Measurements from ENCODE around the gene CPZ. TPM values are rescaled to one million over a fixed set of nuclear protein-coding genes. Genes with fewer than 3 reads are reported as not detected.

Gene CPZ
- total RNA-seq, 3 donors from 2014 or later: 0.63 to 2.6 (median 0.81) TPM

DNA sequence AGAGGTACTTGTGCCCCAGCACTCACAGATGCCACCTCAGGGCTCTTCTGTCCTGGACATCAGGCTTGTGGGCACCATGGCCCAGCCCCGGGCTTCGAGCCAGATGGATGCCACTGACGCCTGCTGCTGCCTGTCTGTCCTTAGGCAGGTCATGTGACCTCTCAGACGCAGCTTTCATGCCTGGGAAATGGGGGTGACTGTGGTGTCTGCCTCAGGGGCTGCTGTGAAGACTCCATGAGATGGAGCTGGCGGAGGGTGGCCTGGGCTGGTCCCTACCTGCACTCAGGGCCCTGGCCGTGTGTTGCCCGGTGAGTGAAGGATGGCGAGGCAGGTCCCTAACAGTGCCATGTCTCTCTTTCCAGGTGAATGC, 6.5 kb downstream of the CPZ start:
- ATAC-seq (no peak), DNase-seq (no peak)
- no peaks in the 10 kb centered on the region for H3K4me1 ChIP-seq (ENCODE audit: low read depth)
- TF ChIP-seq CTCF (IDR thresholded peaks at IDR 0.05): no peak
- H3K9me3 ChIP-seq: no peaks in the 10 kb centered on the region
- H3K4me3 ChIP-seq: no peak overlapping the region
- intact Hi-C loops (cut with DNase I, micrococcal nuclease): no loop called here
- no peaks in the 10 kb centered on the region for H3K36me3 ChIP-seq (ENCODE audit: low read depth)

GRCh38 chr4:8599657-8600056, 7.1 kb downstream of the CPZ start:
- no peaks in the 10 kb centered on the region for H3K4me1 ChIP-seq (ENCODE audit: low read depth)
- H3K36me3 ChIP-seq (ENCODE audit: low read depth): no peaks in the 10 kb centered on the region
- no peaks in the 10 kb centered on the region for H3K9me3 ChIP-seq
- no peak for DNase-seq
- intact Hi-C loops (cut with DNase I, micrococcal nuclease): no loop called here
- no peak for ATAC-seq
- H3K4me3 ChIP-seq: no peak overlapping the region
- no peak for TF ChIP-seq CTCF (IDR thresholded peaks at IDR 0.05)

DNA sequence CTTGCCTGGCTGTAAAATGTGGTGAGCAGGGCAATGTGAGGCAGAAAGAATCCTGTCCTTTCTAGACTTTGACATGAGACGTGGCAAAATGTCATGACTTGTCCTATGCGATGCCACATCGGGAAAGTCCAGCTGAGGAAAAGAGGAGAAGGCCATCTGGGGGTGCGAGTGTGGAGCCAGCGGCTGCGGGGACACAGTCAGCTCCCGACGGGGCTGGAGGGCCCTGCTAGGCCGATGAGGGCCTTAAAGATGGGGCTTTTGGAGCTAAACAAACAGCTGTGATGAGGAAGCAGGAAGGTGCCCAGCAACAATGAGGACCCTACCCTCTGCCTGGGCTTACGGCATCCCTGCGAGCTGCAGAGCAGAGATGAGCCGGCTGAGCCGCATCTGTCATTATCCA, 7.7 kb downstream of the CPZ start:
- intact Hi-C loops (cut with DNase I, micrococcal nuclease): no loop called here

DNA sequence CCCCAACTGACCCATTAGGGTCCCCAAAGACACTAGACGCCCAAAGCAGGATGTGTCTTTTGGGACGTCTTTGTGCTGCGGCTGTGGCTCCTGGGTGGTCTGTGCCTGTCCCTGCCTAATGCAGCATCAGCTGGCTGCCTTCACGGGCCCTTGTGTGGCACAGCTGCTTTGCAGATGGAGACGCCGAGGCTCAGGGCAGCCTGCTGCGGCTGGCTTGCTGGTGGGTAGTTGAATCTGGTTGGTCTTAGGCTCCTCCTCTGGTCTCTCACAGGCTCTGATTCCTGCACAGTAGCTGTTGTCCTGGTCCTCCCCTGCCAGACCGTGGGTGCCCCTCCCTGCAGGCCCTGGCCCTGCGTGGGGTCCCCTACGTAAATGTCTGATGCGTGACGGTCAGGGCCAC, 8.1 kb downstream of the CPZ start:
- no peak for ATAC-seq
- no peak for DNase-seq
- no peak for TF ChIP-seq CTCF (IDR thresholded peaks at IDR 0.05)
- H3K9me3 ChIP-seq: no peaks in the 10 kb centered on the region
- intact Hi-C loops (cut with DNase I, micrococcal nuclease): no loop called here
- H3K36me3 ChIP-seq (ENCODE audit: low read depth): no peaks in the 10 kb centered on the region
- no peak overlapping the region for H3K4me3 ChIP-seq
- no peaks in the 10 kb centered on the region for H3K4me1 ChIP-seq (ENCODE audit: low read depth)

More for the DNA sequence above, 7.7 kb downstream of the CPZ start:
- TF ChIP-seq CTCF (IDR thresholded peaks at IDR 0.05): no peak
- ATAC-seq (no peak), DNase-seq (no peak)
- Histone ChIP-seq H3K4me3 (no peak overlapping the region), H3K36me3 (ENCODE audit: low read depth) (no peaks in the 10 kb centered on the region), H3K4me1 (ENCODE audit: low read depth) (no peaks in the 10 kb centered on the region), H3K9me3 (no peaks in the 10 kb centered on the region)

DNA sequence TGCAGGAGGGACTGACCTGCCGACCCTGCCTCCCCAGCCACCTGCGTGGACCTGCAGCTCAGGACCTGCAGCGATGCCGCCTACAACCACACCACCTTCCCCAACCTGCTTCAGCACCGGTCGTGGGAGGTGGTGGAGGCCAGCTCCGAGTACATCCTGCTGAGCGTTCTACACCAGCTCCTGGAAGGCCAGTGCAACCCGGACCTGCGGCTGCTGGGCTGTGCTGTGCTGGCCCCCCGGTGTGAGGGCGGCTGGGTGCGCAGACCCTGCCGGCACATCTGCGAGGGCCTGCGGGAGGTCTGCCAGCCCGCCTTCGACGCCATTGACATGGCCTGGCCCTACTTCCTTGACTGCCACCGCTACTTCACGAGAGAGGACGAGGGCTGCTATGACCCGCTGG, 8.5 kb downstream of the CPZ start:
- Histone ChIP-seq H3K9me3 (no peaks in the 10 kb centered on the region), H3K36me3 (ENCODE audit: low read depth) (no peaks in the 10 kb centered on the region), H3K4me1 (ENCODE audit: low read depth) (no peaks in the 10 kb centered on the region), H3K4me3 (no peak overlapping the region)
- intact Hi-C loops (cut with DNase I, micrococcal nuclease): no loop called here
- no peak for TF ChIP-seq CTCF (IDR thresholded peaks at IDR 0.05)
- DNase-seq (no peak), ATAC-seq (no peak)

GRCh38 chr4:8601556-8601955, 9.0 kb downstream of the CPZ start:
- H3K36me3 ChIP-seq (ENCODE audit: low read depth): no peaks in the 10 kb centered on the region
- H3K4me3 ChIP-seq: no peak overlapping the region
- H3K9me3 ChIP-seq: no peaks in the 10 kb centered on the region
- intact Hi-C loops (cut with DNase I, micrococcal nuclease): no loop called here
- no peaks in the 10 kb centered on the region for H3K4me1 ChIP-seq (ENCODE audit: low read depth)
- no peak for TF ChIP-seq CTCF (IDR thresholded peaks at IDR 0.05)
- DNase-seq: no peak
- ATAC-seq: no peak
